Renal cortical epithelial cell (primary cell): Measurements from ENCODE around the gene ZNF24. TPM values are rescaled to one million over a fixed set of nuclear protein-coding genes. Genes with fewer than 3 reads are reported as not detected.

Experiments
- DNase-seq: peaks from one replicate; pipeline ENCODE4 v3.0.0-alpha.2; 2011; ENCODE audit warnings: low read depth
- total RNA-seq: library from RNA; depleted of rRNA; stranded (reverse); fragments of >200 nt; gene quantifications from 2 replicates; pipeline ENCODE4 v1.2.3, GENCODE V29; 2014

ZNF24 gene
- total RNA-seq, 1 donor from 2014 or later: 55.5 TPM

DNA sequence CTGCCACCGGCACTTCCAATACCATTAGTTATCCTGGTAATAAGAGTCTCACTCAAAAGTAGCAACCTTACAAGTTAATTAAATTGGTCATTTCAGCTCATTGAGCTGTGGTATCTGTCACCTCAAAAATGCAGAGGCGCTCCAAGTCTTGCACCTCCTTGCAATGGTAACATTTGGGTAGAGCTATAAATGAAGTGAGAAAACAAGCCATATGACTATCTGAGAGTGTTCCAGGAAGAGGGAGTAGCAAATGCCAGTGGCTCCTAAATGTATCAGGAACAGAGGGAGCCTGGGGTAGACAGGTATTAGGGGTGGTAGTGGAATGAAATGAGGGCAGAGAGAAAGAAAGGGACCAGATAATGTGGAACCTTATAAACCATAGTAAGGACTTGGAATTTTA lies 48.2 kb downstream of the ZNF24 start:
- no peak for DNase-seq

DNA sequence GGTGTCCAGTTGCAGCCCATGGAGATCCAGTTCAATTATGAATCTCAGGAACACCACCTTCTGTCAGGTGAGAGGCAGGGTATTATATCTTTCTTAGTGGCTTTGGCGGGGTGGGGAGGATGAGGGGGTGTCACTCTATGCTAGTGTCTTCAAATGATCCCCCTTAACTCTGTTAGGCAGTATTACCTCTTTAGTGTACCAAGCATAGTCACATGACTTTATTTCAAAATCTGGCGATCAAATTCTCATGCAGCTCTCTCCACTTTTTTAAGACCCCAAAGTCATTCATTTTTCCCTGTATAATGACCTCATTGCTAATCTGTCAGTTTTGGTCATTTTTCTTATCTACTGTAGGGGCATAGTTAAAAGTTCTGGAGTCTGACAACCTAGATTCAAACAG lies 53.1 kb downstream of the ZNF24 start:
- DNase-seq: no peak

DNA sequence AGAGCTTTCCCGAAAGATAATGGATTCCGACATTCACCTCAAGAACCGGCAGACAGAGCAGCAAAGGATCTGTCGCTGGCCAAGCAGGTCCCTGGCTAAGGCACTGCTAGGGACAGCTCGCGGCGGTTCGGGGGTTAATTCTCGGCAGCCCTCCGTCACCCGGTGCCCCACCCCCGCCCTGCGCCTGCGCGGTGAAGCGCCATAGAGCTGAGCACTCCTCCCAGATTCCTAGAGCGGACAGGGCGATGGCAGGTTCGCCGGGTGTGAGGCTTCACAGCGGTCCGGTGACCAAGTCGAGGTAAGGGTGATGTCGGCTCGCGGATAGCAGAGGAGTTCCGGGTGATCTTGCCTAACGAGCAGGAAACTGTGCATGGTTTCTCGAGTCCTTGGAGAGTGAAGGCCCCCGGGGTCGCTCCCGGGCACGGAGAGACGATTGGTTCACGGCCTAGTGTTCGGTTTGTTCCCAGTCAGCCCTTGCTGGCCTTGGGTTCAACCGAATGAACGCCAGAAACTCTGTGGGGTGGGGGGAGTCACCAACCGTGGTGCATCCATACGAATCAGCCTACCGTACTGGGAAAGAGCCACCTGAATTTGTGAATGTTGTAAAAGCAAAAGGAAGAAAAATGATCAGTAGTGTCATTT lies 54.0 kb downstream of the ZNF24 start, which contains the start of gene ZSCAN30:
Gene ZSCAN30 (minus strand): TSS at position 136 of the 642 bp plus-strand sequence. CDS start 25,877 bp downstream, outside the sequence.
- peak; percentile 85 for DNase-seq

DNA sequence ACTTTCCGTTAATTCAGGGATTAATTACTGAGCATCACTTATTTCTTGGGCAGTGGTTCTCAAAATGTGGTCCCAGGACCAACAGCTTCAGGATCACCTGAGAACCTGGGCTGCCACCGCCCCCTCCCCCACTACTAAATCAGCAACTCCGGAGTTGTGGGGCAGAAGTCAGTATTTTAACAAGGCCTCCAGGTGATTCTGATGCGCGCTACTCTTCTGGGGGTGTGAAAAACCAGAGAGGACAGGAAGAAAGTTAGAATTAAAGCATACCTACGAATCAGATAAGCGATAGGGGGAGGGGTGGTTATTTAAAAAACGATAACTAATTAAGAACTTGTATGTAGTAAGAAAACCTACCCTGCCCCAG lies 54.5 kb downstream of the ZNF24 start:
- DNase-seq: no peak

DNA sequence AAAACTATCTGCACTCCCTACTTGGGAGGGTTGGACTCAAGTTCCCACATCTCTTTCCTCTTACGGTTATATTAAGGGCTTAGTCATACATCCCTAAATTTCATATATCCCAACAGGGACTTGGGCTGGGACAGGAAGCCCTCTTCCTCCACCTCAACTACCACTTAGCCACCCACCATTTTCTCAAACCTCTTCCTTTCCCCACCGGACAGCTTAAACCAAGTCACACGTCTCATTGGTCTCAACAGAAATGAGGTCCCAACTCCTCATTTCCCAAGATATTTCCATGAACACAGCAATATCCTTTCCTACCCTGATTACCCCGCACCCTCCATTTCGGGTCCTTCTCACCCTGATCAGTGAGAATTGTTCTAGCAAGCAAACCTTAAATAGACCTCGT lies 54.9 kb downstream of the ZNF24 start:
- no peak for DNase-seq

DNA sequence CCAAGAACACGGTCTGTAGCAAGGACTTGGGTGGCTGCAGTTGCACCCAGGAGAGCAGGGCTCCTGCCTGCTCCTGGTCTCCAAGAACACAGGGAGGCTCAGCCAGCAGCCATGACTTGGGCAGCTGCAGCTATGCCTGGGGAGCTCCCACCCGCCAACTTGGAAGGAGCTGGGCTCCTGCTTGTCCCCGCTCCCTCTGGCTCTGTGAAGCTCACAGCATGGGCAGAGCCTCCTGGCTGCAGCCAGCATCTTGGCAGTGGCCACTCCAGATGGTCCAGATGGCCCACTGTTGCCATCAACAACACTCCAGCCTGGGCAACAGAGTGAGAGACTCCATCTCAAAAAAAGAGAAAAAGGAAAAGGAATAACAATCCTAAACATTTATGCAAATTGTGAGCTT lies 59.4 kb downstream of the ZNF24 start:
- no peak for DNase-seq

DNA sequence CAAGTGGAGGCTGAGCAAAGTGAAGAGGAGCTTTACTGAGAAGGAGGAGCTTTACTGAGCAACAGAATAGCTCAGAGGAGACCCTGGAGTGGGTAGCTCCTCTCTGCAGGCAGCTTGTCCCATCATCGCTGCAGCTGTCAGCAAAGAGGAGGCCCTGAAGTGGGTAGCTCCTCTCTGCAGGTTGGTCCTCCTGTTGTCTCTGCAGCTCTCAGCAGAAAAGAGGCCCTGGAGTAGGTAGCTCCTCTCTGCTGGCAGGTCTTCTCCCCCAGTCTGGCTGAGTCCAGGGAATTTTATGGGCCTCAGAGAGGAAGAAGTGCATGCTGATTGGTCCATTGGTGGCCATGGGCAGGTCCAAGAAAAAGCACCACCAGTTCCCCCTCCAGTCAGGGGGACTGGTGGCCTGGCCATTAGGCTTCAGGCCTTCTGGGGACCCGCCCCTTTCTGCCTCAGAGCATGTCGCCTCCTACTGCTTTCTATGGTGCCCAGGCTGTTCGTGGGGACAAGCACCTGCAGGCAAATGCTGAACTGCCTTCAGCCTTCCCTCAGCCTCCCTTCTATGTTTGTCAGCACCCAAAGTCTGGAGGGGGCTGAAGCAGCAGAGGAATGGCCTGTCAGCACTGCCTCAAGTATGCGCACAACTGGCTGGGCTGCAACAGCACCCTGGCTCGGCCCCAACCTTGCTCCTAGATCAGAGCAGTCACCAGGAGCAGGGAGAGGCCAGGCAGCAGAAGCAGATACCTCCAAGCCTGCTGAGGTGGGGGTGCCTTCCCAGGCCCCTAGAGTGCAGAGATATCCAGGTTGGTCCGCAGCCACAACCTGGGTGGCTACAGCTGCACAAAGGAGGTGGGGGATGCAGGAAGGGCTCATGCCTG lies 60.1 kb downstream of the ZNF24 start:
- DNase-seq: no peak

DNA sequence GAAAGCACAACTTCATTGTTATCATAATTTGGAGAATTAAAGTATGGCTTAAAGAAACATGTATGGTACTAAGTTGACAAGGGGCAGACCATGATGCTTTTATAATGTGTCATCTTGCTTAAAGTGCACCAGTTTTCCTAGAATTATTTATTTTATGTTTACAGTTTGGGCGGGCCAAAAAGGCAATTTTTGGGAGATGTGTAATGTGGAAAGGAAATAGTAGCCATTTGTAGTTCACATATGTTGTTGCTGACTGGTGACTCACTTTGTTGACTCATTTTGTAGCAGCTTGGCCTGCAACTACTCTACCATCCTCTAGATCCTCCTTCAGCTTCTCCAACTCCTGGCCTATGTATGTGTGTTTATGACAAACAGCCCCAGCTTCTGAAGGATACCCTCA lies 61.9 kb downstream of the ZNF24 start:
- peak; percentile 37 for DNase-seq

Other genes with a start within 250 kb of the ZNF24 start
- 13.9 and 24.5 TPM in 2 replicates for gene ZNF397, start 103.4 kb downstream of the ZNF24 start, total RNA-seq
- gene ZSCAN30, start 54.2 kb downstream of the ZNF24 start, total RNA-seq: 15.6 and 24.0 TPM in 2 replicates
- gene ZNF396, start 32.9 kb upstream of the ZNF24 start, total RNA-seq: 2.1 and 6.0 TPM in 2 replicates
- 4.7 and 6.2 TPM in 2 replicates for gene INO80C, start 153.5 kb upstream of the ZNF24 start, total RNA-seq
- 123 and 149 TPM in 2 replicates for gene GALNT1, start 237.3 kb upstream of the ZNF24 start, total RNA-seq